Astrocyte (in vitro differentiated cells and primary cell): ENCODE measurements around the gene PLPP4. TPM values are rescaled to one million over a fixed set of nuclear protein-coding genes. Genes with fewer than 3 reads are reported as not detected.

Experiments used
- DNase-seq: peaks from one replicate; pipeline ENCODE4 v3.0.0-alpha.2; 2010; ENCODE audit warnings: low read depth
- FAIRE-seq: peaks from 2 replicates; lab custom pipeline; 2011; peaks lifted over from hg19 to GRCh38; lab: Jason Lieb, UNC
- H2AFZ ChIP-seq: 2 replicates; pipeline ENCODE4 v1.6.0; 2012; ENCODE audit warnings: low read depth, low read length, inconsistent platforms
- H3K27ac ChIP-seq: 2 replicates; pipeline ENCODE4 v1.5.1; 2011; ENCODE audit warnings: low read depth, low read length, inconsistent platforms
- H3K27me3 ChIP-seq: 2 replicates; pipeline ENCODE4 v1.6.0; 2011; ENCODE audit warnings: low read length, inconsistent platforms; ENCODE audit not compliant: insufficient read depth
- H3K36me3 ChIP-seq: 2 replicates; pipeline ENCODE4 v1.5.1; 2011; ENCODE audit warnings: low read length, inconsistent platforms; ENCODE audit not compliant: insufficient read depth
- H3K4me1 ChIP-seq: 2 replicates; pipeline ENCODE4 v1.5.1; 2011; ENCODE audit warnings: low read length, inconsistent platforms; ENCODE audit not compliant: insufficient read depth
- H3K4me2 ChIP-seq: 2 replicates; pipeline ENCODE4 v1.6.0; 2012; ENCODE audit warnings: low read length, inconsistent platforms
- H3K4me3 ChIP-seq: 2 replicates; pipeline ENCODE4 v1.5.1; 2011; ENCODE audit warnings: low read depth, mild to moderate bottlenecking, low read length, inconsistent platforms; ENCODE audit not compliant: insufficient read depth
- H3K79me2 ChIP-seq: 2 replicates; pipeline ENCODE4 v1.6.0; 2012; ENCODE audit warnings: mild to moderate bottlenecking, low read length, inconsistent platforms; ENCODE audit not compliant: insufficient read depth
- H3K9ac ChIP-seq: 2 replicates; pipeline ENCODE4 v1.6.0; 2012; ENCODE audit warnings: mild to moderate bottlenecking, low read length, inconsistent platforms
- H3K9me3 ChIP-seq: 2 replicates; pipeline ENCODE4 v1.5.1; 2012; ENCODE audit warnings: low read depth, mild to moderate bottlenecking, low read length, inconsistent platforms; ENCODE audit not compliant: insufficient read depth
- H4K20me1 ChIP-seq: 2 replicates; pipeline ENCODE4 v1.6.0; 2012; ENCODE audit warnings: low read length, inconsistent platforms; ENCODE audit not compliant: insufficient read depth
- H3K27ac Mint-ChIP-seq: one replicate; pipeline ENCODE4 v1.8.0; 2021; ENCODE audit warnings: mild to moderate bottlenecking, mixed read lengths; ENCODE audit not compliant: unreplicated experiment
- H3K27me3 Mint-ChIP-seq: one replicate; pipeline ENCODE4 v1.8.0; 2021; ENCODE audit warnings: low read depth, mixed read lengths; ENCODE audit not compliant: unreplicated experiment
- H3K36me3 Mint-ChIP-seq: one replicate; pipeline ENCODE4 v1.8.0; 2021; ENCODE audit warnings: low read depth, mixed read lengths; ENCODE audit not compliant: unreplicated experiment
- H3K4me1 Mint-ChIP-seq: one replicate; pipeline ENCODE4 v1.8.0; 2021; ENCODE audit warnings: low read depth, mixed read lengths; ENCODE audit not compliant: unreplicated experiment
- H3K4me3 Mint-ChIP-seq: one replicate; pipeline ENCODE4 v1.8.0; 2021; ENCODE audit warnings: mild to moderate bottlenecking, moderate library complexity, mixed read lengths; ENCODE audit not compliant: unreplicated experiment
- H3K9me3 Mint-ChIP-seq: one replicate; pipeline ENCODE4 v1.8.0; 2021; ENCODE audit warnings: mild to moderate bottlenecking, mixed read lengths; ENCODE audit not compliant: unreplicated experiment
- EZH2 ChIP-seq: IDR thresholded peaks from 2 replicates; pipeline ENCODE4 v1.6.1; 2012; ENCODE audit warnings: mild to moderate bottlenecking, low read length, inconsistent platforms; ENCODE audit not compliant: insufficient read depth
- total RNA-seq: library from RNA; stranded (reverse); gene quantifications from 2 replicates; pipeline ENCODE4 v1.2.1, GENCODE V29; 2021
- TF ChIP-seq, protein P1 (sequence below): IDR thresholded peaks from 2 replicates; pipeline ENCODE4 v1.5.1; 2011; ENCODE audit warnings: low read depth, mild to moderate bottlenecking, inconsistent platforms, low read length, moderate library complexity; ENCODE audit not compliant: insufficient read depth

The PLPP4 gene
- total RNA-seq, 1 donor from 2014 or later: 44.1 TPM

DNA sequence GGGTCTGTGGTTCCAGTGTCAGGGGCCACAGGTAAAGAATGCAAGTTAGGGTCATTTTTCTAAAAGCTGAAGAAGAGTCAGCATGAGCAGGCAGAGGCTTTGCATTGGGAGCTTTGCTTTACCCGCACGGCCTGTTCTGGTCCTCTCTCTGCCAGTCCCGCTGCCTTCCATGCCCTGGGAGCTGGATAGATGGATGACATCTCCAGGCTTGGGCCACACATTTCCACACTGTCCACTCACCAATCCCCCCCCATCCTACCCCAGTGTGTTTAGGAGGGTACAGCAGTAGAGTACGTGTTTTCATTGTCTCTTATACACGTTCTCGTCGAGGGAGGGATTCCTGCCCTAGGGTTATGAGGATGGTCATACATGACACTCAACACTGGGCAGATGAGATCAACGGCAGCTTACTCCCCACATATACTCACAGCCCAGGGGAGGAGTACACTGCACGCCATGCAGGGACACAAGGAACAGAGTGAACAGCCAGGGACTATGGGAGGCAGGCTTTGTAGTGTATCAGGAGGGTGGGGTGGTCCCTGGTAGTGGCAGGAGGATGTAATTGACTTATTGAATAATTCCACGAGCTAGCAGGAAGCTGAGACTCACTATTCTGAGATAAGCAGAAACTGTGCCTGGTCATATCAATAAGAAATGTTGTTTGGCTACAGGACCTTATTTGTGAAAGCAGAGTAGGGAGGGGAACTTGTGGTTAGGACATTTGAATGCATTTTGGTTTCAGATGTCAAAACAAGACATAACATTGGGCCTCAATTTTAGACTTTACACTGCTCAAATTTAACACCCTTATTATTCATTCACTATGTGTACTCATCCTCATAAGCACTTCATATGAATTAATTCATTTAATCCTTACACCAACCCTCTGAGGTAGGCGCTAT, 36.6 kb downstream of the PLPP4 start:
- no peaks in the 10 kb centered on the region for H3K9me3 ChIP-seq
- H3K9ac ChIP-seq: no peak overlapping the region
- Mint-ChIP-seq H3K9me3 (no peaks in the 10 kb centered on the region), H3K36me3 (peaks cover 20% of the 10 kb centered on the region), H3K4me3 (no peak overlapping the region), H3K27me3 (no peaks in the 10 kb centered on the region), H3K4me1 (peaks cover 29% of the 10 kb centered on the region), H3K27ac (no peak overlapping the region)
- no peaks in the 10 kb centered on the region for H3K27me3 ChIP-seq
- FAIRE-seq: no peak
- no peak overlapping the region for H3K4me3 ChIP-seq
- no peak overlapping the region for H2AFZ ChIP-seq
- H3K27ac ChIP-seq: no peak overlapping the region
- H3K79me2 ChIP-seq: peaks cover 60% of the 10 kb centered on the region
- peaks cover 67% of the 10 kb centered on the region for H4K20me1 ChIP-seq
- no peak for DNase-seq
- H3K4me1 ChIP-seq: peaks cover 4% of the 10 kb centered on the region
- H3K4me2 ChIP-seq: no peak overlapping the region
- H3K36me3 ChIP-seq: peaks cover 2% of the 10 kb centered on the region
- no peak for TF ChIP-seq EZH2
- TF ChIP-seq, protein P1, sequence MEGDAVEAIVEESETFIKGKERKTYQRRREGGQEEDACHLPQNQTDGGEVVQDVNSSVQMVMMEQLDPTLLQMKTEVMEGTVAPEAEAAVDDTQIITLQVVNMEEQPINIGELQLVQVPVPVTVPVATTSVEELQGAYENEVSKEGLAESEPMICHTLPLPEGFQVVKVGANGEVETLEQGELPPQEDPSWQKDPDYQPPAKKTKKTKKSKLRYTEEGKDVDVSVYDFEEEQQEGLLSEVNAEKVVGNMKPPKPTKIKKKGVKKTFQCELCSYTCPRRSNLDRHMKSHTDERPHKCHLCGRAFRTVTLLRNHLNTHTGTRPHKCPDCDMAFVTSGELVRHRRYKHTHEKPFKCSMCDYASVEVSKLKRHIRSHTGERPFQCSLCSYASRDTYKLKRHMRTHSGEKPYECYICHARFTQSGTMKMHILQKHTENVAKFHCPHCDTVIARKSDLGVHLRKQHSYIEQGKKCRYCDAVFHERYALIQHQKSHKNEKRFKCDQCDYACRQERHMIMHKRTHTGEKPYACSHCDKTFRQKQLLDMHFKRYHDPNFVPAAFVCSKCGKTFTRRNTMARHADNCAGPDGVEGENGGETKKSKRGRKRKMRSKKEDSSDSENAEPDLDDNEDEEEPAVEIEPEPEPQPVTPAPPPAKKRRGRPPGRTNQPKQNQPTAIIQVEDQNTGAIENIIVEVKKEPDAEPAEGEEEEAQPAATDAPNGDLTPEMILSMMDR: no peak

- Histone ChIP-seq H3K4me2 (no peak overlapping the region), H3K79me2 (peaks cover 57% of the 10 kb centered on the region), H3K4me1 (peaks cover 4% of the 10 kb centered on the region), H3K9me3 (no peaks in the 10 kb centered on the region), H3K36me3 (peaks cover 2% of the 10 kb centered on the region), H3K4me3 (no peak overlapping the region), H3K9ac (no peak overlapping the region), H2AFZ (no peak overlapping the region), H3K27me3 (no peaks in the 10 kb centered on the region), H3K27ac (no peak overlapping the region), H4K20me1 (peaks cover 61% of the 10 kb centered on the region)
- Mint-ChIP-seq H3K4me1 (peaks cover 29% of the 10 kb centered on the region), H3K36me3 (peaks cover 14% of the 10 kb centered on the region), H3K27me3 (no peaks in the 10 kb centered on the region), H3K27ac (no peak overlapping the region), H3K9me3 (no peaks in the 10 kb centered on the region), H3K4me3 (no peak overlapping the region)
- FAIRE-seq: no peak
- DNase-seq: no peak
- TF ChIP-seq EZH2: no peak
- TF ChIP-seq, protein P1: no peak
These were observed 37.3 kb downstream of the PLPP4 start for GRCh38 chr10:120494313-120494710.
